Tibial nerve (tissue), 3 donors: ENCODE data around the gene NLE1.

ENCODE experiments used
- CTCF ChIP-seq, 5 experiments: fragments of 200-600 bp in 3 of 5; fragments of 450-650 bp in 2 of 5; sonication (generic) in 3 of 5; IDR thresholded peaks; one replicate each; pipeline ENCODE4 v1.5.1; 2016 to 2019; ENCODE audit warnings: antibody characterized with exemption in 5 of 5, mild to moderate bottlenecking in 3 of 5, moderate library complexity in 2 of 5
- POLR2A ChIP-seq, 2 donors: fragments of 450-650 bp; IDR thresholded peaks; one replicate each; pipeline ENCODE4 v1.6.1; 2017; ENCODE audit warnings: antibody characterized with exemption in 2 of 2, mild to moderate bottlenecking in 2 of 2, moderate library complexity in 2 of 2

GRCh38 chr17:35171834-35172233 is 29.7 kb upstream of the NLE1 start:
- no peak for TF ChIP-seq CTCF (IDR thresholded peaks at IDR 0.05)
- TF ChIP-seq POLR2A (IDR thresholded peaks at IDR 0.05): no peak
